ENCODE results near the gene SYNPR. TPM values are rescaled to one million over a fixed set of nuclear protein-coding genes. Genes with fewer than 3 reads are reported as not detected.

SYNPR gene
- total RNA-seq, 1 experiment from 2014 or later = 0.17 TPM

GRCh38 chr3:63349583-63350573 is 71.8 kb downstream of the SYNPR start:
- Histone ChIP-seq H3K23ac (ENCODE audit: insufficient read length, low read depth, low read length) (no peak overlapping the region), H4K20me1 (ENCODE audit: control insufficient read depth, insufficient read depth, insufficient read length) (no peaks in the 10 kb centered on the region), H3K9me3 (ENCODE audit: control insufficient read depth, low read depth, low read length) (no peaks in the 10 kb centered on the region), H3K4me2 (ENCODE audit: insufficient read depth, insufficient read length, low read length) (no peak overlapping the region), H3K27ac (ENCODE audit: insufficient read length, low read depth, low read length) (no peak overlapping the region), H3K9ac (ENCODE audit: extremely low read depth, insufficient read length, low read length) (no peak overlapping the region), H3K4ac (ENCODE audit: low read depth, low read length) (no peak overlapping the region), H4K8ac (replicated peaks; ENCODE audit: insufficient read length, low read depth, low read length) (no peak overlapping the region), H3K23me2 (ENCODE audit: insufficient read length, low read depth, low read length, poor library complexity, severe bottlenecking) (no peaks in the 10 kb centered on the region), H2BK5ac (ENCODE audit: insufficient read length, low read length) (no peak overlapping the region), H3K79me2 (ENCODE audit: insufficient read depth, low read length) (no peaks in the 10 kb centered on the region), H3K14ac (ENCODE audit: insufficient read depth, low read length) (no peak overlapping the region), H3K18ac (ENCODE audit: insufficient read length, low read depth, low read length) (no peak overlapping the region), H4K5ac (ENCODE audit: insufficient read length, low read depth, low read length) (no peak overlapping the region), H2BK20ac (ENCODE audit: low read depth, low read length, poor library complexity, severe bottlenecking) (no peak overlapping the region), H2BK15ac (ENCODE audit: low read depth, low read length) (no peak overlapping the region), H3K27me3 (ENCODE audit: insufficient read depth, low read length) (no peaks in the 10 kb centered on the region), H2BK12ac (ENCODE audit: insufficient read length, low read depth, low read length) (no peak overlapping the region), H4K91ac (ENCODE audit: insufficient read length, low read depth, low read length) (no peak overlapping the region), H3K4me1 (ENCODE audit: insufficient read depth, low read length) (peaks cover under 1% of the 10 kb centered on the region; the same call in 1 of the 2 replicates), H2AFZ (ENCODE audit: low read length) (no peak overlapping the region), H3K79me1 (ENCODE audit: insufficient read depth, low read depth, low read length, poor library complexity, severe bottlenecking) (no peaks in the 10 kb centered on the region), H3T11ph (ENCODE audit: low read length) (no peak overlapping the region), H3K56ac (ENCODE audit: insufficient read length, low read depth, low read length) (no peak overlapping the region), H2BK120ac (ENCODE audit: low read depth, low read length, poor library complexity, severe bottlenecking) (no peak overlapping the region), H2AK5ac (ENCODE audit: insufficient read length, low read length) (no peak overlapping the region)
- Mint-ChIP-seq H3K36me3 (ENCODE audit: insufficient read depth in 1 of 3, low read depth in 3 of 3) (no peaks in the 10 kb centered on the region), H3K27me3 (ENCODE audit: low read depth) (peaks cover 1% of the 10 kb centered on the region; the same call in 1 of the 2 replicates), H3K4me3 (no peak overlapping the region), H3K27ac (no peak overlapping the region), H3K9me3 (no peaks in the 10 kb centered on the region), H3K4me1 (peaks cover 11% of the 10 kb centered on the region in 2 experiments)
- WGBS (ENCODE audit: extremely low coverage, insufficient read length, low lambda C conversion rate) = no CpG with 5 or more reads among the region's 8 CpGs
- peak; percentile 94 for TF ChIP-seq CTCF (conservative IDR thresholded peaks at IDR 0.05)
- peak; percentile 43 for DNase-seq

Measured in H9 (cell line).